Measurements from ENCODE around the gene DEFB124.
A peak's percentile ranks its signal among the peaks of the same experiment; 100 is the strongest.
"Not testable (repeated sequence)": the region's sequence is repeated elsewhere in the genome, so short reads cannot be mapped to it uniquely, and the experiment has no call there.

Gene DEFB124

DNA sequence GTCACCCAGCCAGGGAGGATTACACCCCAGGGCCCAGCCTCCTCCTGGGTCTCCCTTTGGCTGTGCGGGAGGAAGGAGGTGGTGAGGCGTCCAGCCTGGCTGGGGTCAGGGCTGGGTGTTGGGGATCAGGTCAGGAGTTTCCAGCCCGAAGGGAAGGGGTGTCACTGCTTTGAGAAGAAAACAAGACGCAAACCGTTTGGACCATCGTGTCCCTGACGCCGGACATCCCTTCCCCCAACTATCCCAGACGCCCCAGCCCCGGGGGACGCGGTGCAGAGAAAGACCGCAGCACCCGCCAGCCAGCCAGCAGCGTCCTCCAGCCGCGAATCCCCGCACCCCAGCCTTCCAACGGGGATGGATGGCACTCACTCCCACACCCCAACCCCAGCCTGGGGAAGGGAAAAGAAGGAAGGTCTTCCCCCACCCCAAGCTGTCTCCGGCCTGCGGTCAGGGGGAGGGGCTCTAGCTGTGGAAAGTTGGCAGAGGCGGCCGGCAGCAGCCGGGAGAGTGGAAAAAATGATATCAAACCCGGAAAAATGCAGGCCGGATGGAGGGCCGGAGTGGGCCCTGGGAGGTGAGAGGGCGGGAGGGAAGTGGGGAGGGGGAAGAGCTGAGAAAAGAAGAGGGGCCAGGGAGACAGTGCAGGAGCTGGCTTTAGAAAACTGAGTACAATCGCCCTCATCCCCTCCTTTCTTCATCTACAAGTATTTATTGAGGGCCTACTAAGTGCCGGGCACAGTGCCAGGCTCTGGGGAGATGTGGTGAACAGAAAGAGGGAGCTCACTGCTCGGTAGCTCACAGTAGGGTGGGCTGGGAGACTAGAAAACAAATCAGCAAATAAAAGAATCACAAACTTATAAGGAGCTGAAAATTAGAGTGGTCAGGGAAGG lies 10.8 kb upstream of the DEFB124 start:
- DNase-seq: no peak

DNA sequence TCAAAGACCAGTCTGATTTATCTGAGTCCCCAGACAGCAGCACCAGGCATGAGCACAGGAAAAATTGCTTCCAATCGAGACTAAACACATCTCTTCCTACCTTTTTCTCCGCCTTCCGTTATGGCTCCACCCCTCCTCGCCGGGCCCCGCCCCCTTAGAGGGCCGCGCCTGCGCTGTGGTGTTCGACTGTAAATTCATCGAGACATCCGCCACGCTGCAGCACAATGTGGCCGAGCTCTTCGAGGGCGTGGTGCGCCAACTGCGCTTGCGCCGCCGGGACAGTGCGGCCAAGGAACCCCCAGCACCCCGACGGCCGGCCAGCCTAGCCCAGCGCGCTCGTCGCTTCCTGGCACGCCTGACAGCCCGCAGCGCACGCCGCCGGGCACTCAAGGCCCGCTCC lies 9.1 kb upstream of the DEFB124 start:
- peak in 1 of 2 experiments; percentile 8 for DNase-seq

DNA sequence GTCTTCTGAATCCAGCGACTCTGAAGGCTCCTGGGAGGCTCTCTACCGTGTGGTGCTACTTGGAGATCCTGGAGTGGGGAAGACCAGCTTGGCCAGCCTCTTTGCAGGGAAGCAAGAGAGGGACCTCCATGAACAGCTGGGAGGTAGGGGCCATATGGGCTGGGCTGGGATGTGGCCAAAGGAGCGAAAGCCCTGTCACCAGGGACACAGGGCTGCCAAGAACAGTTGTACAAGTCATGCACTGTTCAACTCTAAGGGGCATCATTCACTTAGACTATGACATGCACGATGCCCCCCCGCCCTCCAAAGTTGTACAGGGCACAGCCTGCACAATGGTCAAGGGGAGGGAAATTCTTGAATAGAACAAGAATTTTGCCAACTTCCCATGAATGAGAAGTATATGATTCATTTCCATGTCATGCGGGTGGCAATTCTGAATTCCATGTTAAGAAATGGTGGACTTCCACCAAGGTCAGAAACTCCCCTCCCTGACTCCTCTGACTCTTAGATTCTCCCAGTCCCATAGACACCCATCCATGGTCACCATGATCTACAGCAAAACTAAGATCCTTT lies 1.8 kb upstream of the DEFB124 start:
- DNase-seq: no peak

DNA sequence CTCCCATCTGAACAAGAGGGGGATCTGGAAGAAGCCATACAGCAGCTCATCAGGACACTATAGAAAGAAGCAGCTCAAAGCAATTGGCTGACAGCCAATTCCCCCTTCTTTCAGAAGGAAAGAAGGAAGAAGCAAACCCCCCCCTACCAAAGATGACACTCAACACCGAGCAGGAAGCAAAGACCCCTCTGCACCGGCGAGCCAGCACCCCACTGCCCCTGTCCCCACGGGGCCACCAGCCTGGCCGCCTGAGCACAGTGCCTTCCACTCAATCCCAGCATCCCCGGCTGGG lies 1.3 kb upstream of the DEFB124 start:
- peak in 1 of 2 experiments; percentile 5 for DNase-seq

DNA sequence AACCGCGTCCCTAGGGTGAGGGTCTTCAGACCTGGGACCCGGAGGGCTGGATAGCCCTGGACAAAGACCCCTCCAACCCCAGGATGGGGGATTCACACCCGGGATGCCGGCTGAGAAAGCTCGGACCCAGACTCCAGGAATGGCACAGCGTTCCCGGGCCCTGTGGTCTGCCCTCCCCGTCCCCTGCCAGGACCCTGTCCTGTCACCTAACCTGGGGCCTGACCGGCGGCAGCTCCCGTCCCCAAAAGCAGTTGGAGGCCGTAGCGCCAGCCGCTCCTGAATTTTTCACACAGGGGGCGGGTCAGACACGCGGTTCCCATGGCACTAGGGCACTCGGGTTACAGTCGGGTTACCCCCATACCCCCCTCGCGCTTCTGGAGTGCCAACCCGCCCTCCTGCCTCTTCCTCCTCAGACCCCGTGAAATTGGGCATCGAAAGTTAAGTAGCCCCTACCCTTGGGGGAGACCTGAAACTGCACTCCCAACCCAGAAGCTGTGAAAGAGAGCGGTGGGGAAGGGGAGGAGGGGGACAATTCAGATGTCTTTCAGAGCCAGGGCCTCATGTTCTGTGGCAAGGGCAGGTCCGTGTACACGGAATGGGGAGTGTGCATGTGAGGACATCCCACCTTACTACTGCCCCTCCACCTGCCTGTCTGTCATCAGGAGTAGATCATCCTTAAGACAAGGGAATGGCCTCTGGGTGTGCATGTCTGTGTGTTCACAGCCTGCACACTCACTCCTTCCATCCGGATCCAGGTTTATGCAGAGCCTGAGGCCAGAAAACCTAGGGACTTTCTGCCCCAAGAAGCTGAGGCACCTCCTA lies 756 bp upstream of the DEFB124 start:
- no peak for DNase-seq

DNA sequence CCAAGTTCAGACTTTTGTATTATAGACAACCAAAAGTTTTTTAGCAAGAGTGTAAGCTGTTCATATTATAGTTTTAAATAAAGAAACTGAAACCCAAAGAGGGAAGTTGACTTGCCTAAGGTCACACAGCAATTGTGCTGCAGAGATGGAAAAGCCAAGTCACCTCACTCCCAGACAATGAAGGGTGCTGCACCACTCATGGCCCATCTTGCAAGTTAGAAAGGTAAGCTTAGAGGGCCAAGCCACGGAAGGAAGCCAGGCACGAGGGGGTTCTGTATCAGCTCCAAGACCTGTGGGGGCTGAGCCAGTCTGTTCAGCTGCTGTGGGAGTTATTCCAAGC lies 860 bp downstream of the DEFB124 start:
- no peak for DNase-seq

DNA sequence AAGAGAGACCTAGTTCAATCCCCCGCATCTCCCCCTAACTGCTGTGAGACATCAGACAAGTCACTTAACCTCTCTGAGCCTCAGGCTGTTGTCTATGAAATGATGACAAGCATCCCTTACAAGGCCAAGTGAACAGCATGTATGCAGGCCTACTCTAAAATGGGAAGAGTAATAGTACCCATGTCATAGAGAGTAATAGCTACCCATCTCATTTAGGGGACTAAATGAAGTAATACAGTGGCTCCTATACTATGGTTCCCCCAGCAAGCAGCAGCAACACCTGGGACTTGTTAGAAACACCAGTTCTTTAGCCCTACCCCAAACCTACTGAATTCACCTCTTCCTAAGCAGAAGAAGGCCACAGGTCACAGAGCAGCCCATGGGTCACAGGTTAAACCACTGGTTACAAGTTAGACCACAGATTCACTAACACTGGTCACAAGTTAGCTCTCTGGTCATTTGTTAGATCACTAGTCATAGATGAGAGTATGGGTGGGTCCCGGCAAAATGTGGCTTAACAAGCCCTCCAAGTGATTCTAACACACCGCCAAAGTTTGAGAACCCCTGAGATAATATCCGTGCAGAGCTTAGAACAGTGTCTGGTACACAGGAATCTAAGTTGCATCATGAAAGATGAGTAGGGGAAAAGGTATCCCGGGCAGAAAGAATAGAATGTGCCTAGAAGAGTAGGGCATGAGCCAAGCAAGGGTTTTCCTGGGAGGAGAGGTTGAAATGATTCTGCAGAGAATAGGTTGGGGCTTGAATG lies 1.4 kb downstream of the DEFB124 start:
- DNase-seq: no peak

DNA sequence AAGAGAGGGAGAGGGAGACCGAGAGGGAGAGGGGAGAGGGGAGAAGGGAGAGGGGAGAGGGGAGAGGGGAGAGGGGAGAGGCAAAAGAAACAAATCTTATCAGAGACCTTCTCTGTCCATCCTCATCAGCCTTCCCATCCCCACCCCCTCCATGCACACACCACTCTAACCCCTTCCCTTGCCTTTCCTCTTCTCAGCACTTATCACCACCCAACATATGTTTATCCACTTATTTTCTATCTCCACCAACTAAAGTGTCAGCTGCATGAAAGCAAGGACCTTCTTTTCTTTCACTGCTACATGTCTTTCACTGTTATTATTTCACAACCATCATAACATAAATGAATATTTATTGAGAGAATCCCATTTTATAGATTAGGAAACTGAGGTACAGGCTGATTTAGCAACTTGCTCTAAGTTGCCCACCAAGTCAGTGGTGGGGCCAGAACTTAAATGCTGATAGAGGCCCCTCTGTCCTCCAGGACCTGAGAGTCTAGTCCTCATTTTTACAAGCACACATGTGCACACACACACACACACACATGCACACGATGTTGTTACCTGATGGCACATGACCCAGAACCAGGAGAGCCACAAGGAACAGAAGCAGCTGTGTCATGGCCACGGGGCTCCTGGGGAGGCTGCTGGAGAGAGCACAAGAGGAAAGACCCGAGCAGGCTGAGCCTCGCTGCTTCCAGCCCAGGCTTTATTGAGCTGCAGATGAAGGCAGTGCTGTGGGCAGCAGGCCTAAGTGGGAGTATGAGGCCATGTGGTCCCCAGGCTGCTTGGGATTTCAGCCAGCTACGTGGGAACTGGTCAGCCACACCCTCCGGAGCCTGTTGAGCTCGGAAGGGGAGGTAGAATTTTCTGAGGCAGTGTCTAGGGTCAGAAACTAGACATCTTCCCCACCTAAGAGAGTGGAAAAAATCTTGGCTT lies 2.3 kb downstream of the DEFB124 start:
- DNase-seq: no peak

DNA sequence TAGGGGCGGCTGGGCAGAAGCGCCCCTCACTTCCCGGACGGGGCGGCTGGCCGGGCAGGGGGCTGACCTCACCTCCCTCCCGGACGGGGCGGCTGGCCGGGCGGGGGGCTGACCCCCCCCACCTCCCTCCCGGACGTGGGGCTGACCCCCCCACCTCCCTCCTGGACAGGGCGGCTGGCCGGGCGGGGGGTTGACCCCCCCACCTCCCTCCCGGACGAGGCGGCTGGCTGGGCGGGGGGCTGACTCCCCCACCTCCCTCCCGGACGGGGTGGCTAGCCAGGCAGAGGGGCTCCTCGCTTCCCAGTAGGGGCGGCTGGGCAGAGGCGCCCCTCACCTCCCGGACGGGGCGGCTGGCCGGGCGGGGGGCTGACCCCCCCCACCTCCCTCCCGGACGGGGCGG lies 4.0 kb downstream of the DEFB124 start:
- DNase-seq: not testable (repeated sequence)

DNA sequence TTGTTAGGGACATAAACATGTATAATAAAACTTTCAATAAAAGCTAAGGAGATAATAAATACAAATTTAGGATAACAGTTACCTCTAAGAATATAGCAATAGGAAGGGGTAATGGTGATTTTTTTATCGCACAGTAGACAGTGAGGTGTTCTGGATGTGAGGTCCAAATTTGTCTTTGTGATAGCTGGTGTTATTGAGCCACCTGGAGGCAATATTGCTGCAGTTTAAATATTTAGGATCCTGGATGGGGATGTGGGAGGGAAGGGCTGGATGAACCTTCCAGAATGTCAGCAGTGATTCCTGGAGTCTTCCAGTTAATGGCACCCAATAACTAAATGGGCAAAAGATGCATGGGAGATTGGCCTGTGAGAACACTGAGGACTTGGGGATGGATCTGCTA lies 20.6 kb downstream of the DEFB124 start:
- no peak for DNase-seq

DNA sequence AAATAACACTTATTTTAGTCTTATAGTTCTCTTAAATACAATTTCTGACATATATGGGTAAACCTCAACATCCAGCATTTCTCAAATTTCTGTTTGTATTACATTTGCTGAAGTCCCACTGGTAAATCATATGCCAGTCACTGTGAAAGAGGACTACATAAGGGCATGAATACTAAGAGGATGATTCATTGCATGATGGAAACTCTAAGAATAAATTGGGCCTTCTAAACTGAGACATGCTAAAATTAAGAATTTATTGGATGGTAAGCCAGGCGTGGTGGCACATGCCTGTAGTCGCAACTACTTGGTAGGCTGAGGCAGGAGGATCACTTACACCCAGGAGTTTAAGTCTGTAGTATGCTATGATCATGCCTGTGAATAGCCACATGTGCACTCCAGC lies 22.4 kb downstream of the DEFB124 start:
- DNase-seq: no peak

DNA sequence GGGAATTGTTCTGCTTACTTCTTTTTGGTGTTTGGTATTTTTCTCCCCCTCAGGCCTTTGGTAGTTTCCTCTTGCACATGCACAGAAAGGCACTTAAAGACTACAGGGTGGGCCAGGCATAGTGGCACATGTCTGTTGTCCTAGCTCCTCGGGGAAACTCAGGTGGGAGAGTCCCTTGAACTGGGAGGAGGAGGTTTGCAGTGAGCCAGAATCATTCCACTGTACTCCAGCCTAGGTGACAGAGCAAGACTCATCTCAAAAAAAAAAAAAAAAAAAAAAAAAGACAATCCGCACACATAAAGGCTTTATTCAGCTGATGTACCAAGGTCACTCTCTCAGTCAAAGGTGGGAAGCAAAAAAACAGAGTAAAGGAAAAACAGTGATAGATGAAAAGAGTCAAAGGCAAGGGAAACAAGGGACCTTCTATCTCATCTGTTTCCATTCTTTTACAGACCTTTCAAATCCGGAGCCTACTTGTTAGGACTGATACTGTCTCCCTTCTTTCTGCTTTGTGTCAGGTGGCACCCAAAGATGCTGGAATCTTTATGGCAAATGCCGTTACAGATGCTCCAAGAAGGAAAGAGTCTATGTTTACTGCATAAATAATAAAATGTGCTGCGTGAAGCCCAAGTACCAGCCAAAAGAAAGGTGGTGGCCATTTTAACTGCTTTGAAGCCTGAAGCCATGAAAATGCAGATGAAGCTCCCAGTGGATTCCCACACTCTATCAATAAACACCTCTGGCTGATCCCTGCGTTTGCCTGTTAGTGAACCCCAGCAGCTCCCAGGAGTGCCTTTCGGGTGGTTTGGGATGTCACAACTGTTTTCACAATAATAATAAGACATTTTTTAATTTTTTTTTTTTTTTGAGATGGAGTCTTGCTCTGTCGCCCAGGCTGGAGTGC lies 25.2 kb downstream of the DEFB124 start:
- no peak for DNase-seq

DNA sequence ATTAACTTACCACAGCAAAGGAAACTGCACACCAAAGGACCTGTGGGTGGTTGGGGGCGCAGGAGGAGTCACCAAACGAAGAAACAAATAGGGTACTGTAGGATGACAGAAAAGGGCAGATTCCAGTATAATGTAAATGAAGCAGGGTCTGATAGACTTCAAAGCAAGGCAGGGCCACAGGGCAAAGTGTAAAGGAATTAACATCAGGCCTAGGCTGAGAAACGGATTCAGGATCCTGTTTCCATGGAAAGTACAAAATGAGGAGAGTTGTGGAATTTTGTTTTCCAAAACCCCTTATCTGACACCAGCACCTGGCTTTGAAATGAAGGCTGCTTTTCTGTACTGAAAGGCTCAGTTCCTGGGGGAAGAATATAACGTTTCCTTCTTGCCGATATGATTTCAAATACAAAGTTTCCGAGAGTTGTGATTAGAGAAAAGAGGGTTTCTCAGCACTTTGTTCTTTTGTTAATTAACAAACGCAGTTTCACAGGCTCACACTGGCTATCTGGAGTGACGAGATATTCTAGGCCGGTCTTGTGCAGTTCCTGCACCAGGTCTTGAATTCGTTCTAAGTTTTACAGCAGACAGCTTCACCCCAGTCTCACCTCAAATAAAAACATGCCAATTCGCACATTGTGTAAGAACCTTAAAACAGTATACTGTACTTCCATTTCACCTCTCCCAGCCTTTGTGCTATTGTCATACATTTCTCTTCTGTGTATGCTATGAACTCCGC lies 28.7 kb downstream of the DEFB124 start:
- no peak for DNase-seq

DNA sequence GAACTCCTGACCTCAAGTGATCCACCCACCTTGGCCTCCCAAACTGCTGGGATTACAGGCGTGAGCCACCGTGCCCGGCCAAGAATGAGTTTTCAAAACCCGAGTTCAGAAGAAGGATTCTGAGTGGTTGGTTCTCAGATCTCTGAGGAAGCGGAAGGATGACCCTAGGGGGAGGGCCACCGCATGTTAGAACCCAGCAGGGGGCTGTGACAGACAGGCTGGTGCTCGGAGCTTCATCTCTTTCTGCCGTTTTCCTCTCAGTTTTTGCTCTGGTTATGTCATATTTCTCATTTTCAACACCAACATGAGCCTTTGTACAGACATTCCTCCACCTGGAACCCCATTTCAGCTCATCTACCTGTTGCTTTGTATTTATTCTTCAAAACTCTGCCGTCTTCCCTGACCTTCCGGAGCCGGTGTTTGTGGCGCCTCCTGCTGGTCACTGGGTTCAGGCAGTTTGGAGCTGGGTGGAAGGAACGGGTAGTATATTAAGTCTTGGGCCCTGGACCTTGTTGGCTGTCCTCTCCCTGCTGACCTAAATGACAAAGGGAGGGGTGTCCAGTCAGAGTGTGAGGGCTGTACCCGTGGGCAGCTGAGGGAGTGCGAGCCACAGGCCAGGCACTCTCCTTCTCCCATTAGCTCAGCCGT lies 34.8 kb downstream of the DEFB124 start, which contains the start of gene DEFB123:
DEFB123 (plus strand) TSS at position 621 of the 648 bp plus-strand sequence. CDS start 67 bp downstream, outside the sequence.
- DNase-seq: no peak

DNA sequence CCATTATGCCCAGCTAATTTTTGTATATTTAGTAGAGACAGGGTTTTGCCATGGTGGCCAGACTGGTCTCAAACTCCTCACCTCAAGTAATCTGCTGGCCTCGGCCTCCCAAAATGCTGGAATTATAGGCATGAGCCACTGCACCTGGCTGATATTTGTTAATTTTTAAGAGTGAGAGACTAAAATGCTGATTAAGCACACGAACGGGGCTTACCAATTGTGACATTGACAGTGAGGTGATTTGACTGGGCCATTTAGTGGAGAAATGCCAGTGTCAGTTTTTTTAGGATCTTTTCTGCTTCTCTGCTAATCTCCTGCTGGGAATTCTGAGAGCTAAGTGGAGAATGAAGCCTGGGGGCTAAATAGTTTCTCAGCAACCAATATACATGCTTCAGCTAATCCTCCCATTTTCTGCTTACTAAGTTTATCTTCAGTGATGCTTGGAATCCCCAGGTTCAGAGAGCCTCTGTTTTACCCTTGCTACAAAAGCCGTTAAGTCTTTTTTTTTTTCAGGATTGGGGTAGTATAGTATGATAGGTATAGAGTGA lies 44.3 kb downstream of the DEFB124 start:
- DNase-seq: no peak

DNA sequence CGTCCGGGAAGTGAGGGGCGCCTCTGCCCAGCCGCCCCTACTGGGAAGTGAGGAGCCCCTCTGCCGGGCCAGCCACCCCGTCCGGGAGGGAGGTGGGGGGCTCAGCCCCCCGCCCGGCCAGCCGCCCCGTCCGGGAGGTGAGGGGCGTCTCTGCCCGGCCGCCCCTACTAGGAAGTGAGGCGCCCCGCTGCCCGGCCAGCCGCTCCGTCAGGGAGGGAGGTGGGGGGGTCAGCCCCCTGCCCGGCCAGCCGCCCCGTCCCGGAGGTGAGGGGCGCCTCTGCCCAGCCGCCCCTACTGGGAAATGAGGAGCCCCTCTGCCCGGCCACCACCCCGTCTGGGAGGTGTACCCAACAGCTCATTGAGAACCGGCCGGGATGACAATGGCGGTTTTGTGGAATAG lies 47.4 kb downstream of the DEFB124 start:
- DNase-seq: not testable (repeated sequence)

DNA sequence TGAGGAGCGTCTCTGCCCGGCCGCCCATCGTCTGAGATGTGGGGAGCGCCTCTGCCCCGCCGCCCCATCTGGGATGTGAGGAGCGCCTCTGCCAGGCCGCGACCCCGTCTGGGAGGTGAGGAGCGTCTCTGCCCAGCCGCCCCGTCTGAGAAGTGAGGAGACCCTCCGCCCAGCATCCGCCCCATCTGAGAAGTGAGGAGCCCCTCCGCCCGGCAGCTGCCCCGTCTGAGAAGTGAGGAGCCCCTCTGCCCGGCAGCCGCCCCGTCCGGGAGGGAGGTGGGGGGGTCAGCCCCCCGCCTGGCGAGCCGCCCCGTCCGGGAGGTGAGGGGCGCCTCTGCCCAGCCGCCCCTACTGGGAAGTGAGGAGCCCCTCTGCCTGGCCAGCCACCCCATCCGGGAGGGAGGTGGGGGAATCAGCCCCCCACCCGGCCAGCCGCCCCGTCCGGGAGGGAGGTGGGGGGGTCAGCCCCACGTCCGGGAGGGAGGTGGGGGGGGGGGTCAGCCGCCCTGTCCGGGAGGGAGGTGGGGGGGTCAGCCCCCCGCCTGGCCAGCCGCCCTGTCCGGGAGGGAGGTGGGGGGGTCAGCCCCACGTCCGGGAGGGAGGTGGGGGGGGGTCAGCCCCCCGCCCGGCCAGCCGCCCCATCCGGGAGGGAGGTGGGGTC lies 47.9 kb downstream of the DEFB124 start:
- DNase-seq: not testable (repeated sequence)

DNA sequence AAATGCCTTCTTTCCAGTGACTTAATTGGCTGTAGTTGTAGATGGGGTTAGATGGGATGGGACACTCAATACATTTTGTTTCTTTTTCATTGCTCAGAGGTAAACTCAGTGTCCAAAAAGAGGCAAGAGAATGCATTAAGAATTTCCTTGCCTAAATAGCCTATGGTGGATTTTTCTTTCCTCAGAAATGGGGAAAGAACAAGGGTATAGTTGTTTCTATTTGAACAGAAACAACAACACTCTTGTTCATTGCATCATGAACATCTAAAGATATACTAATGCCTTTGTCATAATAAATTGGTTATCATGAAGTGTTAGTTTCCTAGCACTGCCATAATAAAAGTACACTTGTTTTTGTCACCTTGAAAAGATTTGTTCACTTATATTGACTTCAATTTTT lies 49.1 kb downstream of the DEFB124 start:
- no peak for DNase-seq

DNA sequence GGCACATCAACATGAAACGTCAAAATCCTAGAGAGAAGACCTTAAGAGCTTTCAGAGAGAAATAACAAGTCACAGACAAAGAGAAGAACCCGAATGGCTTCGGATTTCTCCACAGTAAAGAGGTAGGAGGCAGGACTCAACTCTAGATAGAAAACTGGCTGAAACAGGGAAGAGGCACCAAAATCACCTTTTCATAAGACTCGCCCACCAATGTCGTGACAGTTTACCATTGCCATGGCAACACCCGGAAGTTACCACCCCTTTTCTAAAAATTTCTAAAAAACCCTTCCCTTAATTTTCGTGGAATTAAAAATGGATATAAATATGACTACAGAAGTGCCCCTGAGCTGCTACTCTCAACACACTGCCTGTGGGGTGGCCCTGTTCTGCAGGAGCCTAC lies 56.6 kb downstream of the DEFB124 start:
- DNase-seq: no peak

All from NCI-H526 (cell line).